Tibial artery (tissue), 4 donors: ENCODE measurements around the gene FHOD3.

ENCODE experiments used
- DNase-seq, 2 donors: peaks; one replicate each; pipeline ENCODE4 v3.0.0-alpha.2; 2019
- H3K27ac ChIP-seq, 2 donors: fragments of 200-600 bp; sonication (generic) in 1 of 2; 1 replicate in 1 of 2; 2 replicates in 1 of 2; pipeline ENCODE4 v1.5.1; 2018 to 2019; ENCODE audit warnings: mild to moderate bottlenecking in 1 of 2
- H3K27me3 ChIP-seq, 2 donors: fragments of 200-600 bp; sonication (generic) in 1 of 2; one replicate each; pipeline versions ENCODE4 v1.5.1 to v1.6.0; 2016 to 2019
- H3K36me3 ChIP-seq, 3 donors: fragments of 200-600 bp; sonication (generic) in 2 of 3; one replicate each; pipeline ENCODE4 v1.5.1; 2016 to 2019; ENCODE audit warnings: mild to moderate bottlenecking in 2 of 3
- H3K4me1 ChIP-seq, 4 donors: fragments of 200-600 bp; sonication (generic) in 2 of 4; 1 replicate in 3 of 4; 2 replicates in 1 of 4; pipeline ENCODE4 v1.5.1; 2016 to 2019
- H3K4me3 ChIP-seq, 2 donors: fragments of 200-600 bp; sonication (generic) in 1 of 2; 1 replicate in 1 of 2; 2 replicates in 1 of 2; pipeline ENCODE4 v1.5.1; 2018 to 2019; ENCODE audit warnings: mild to moderate bottlenecking in 2 of 2
- H3K9me3 ChIP-seq, 3 donors: fragments of 200-600 bp; sonication (generic) in 1 of 3; one replicate each; pipeline ENCODE4 v1.5.1; 2016 to 2019
- intact Hi-C: fragments of 100-400 bp; cut with DNase I; formaldehyde crosslinking; loops from one replicate; pipeline ENCODE4 v1.15.0; 2023; ENCODE audit warnings: low total_unique reads
- TF ChIP-seq, protein P1 (sequence below), 2 experiments: fragments of 200-600 bp in 1 of 2; fragments of 450-650 bp in 1 of 2; IDR thresholded peaks; one replicate each; pipeline ENCODE4 v1.5.1; 2017 to 2019; ENCODE audit warnings: antibody characterized with exemption in 2 of 2, mild to moderate bottlenecking in 1 of 2, moderate library complexity in 1 of 2

Gene FHOD3

DNA sequence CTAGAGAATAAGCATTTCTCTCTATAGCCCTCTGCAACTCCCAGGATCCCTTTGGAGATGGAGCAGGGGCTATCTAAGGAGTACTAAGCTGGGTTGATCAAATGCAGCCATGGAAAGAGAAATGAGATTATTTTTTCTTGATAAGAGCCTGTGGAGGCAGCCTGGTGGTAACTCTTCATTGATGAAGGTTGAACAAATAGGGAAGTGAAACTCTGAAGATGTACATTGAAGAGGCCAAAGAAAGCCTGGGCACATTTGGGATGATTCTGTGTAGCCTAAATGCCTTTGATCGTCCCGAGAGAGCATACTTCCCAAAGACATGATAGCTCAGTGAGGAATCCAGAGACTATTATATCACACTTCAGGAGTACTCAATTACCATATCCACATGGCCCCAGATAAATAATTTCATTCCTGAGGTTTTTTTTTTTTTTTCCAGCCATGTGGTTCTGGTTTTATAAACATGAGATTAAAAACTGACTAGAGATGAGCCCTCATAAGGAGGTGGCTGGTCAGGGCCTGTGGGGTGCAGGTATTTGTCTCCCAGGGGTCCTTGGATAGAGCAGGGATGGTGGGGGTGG lies 338.8 kb downstream of the FHOD3 start:
- TF ChIP-seq, protein P1, sequence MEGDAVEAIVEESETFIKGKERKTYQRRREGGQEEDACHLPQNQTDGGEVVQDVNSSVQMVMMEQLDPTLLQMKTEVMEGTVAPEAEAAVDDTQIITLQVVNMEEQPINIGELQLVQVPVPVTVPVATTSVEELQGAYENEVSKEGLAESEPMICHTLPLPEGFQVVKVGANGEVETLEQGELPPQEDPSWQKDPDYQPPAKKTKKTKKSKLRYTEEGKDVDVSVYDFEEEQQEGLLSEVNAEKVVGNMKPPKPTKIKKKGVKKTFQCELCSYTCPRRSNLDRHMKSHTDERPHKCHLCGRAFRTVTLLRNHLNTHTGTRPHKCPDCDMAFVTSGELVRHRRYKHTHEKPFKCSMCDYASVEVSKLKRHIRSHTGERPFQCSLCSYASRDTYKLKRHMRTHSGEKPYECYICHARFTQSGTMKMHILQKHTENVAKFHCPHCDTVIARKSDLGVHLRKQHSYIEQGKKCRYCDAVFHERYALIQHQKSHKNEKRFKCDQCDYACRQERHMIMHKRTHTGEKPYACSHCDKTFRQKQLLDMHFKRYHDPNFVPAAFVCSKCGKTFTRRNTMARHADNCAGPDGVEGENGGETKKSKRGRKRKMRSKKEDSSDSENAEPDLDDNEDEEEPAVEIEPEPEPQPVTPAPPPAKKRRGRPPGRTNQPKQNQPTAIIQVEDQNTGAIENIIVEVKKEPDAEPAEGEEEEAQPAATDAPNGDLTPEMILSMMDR (IDR thresholded peaks at IDR 0.05): no peak
- Histone ChIP-seq H3K27me3 (no peaks in the 10 kb centered on the region), H3K4me1 (peaks cover 0 to 5% (median 0%) of the 10 kb centered on the region in 4 donors), H3K4me3 (no peak overlapping the region), H3K27ac (no peak overlapping the region), H3K36me3 (no peaks in the 10 kb centered on the region), H3K9me3 (no peaks in the 10 kb centered on the region)
- no peak for DNase-seq
- intact Hi-C loops: no loop called here

DNA sequence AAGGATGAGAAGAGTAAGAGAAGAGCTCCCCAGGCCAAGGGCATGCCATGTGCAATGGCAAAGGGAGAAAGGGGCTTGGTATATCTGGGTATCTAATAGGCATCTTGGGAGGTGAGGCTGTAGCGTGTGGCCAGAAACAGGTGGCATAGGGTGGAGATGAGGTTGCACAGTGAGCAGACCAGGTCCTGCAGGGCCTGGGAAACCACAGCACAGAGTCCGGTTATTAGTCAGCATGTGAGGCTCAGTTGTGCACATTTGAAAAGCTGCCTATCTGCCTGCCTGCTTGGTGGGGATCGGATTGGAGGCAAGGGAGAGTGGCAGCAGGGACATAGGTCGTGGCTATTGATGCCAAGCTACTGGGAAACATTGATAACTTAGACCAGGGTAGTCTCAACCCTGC lies 340.7 kb downstream of the FHOD3 start:
- Histone ChIP-seq H3K4me1 (peaks cover 0 to 5% (median 0%) of the 10 kb centered on the region in 4 donors), H3K36me3 (no peaks in the 10 kb centered on the region), H3K4me3 (no peak overlapping the region), H3K27me3 (no peaks in the 10 kb centered on the region), H3K27ac (no peak overlapping the region), H3K9me3 (no peaks in the 10 kb centered on the region)
- no peak for DNase-seq
- intact Hi-C loops: no loop called here
- TF ChIP-seq, protein P1 (IDR thresholded peaks at IDR 0.05): no peak

DNA sequence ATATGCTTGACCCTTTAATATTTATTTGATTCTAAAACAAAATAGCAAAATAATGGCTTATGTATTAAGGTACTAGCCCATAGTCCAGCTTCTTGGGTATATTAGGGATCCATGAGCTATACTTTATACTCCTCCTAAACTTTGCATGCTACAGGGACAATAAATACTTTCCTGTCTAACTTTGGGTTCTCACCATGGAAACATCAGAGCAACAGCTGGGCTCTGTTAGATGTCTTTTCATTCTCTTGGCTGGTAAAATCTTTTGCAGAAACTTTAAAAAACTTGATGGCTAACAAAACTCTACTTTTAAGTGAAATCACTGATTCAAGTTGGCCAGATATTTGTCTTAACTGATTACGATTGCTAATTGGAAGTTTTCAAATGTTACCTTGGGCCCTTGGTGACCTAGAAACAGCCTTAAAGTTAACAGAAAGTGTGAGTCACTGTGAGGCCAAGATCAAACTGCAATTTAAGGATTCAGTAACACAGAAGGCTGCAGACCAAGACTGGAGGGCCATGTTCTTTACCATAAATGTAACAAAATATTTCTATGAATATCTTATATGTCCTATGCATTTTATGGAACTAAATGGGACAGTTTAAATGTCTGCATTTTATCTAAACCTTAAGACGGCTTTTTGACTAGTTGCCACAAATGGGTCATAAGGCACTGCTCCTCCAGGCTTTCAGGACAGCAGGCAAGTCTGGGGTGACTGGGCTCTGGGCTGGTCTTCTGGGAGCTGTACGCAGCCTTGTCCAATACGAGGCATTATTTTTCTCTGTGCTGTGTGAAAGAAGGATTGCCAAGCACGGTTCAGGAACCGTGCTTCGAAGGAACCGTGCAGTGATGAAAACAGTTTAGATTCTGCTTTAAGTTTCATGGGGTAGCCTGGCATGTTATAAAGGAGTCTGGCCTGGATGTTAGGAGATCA lies 342.8 kb downstream of the FHOD3 start:
- Histone ChIP-seq H3K4me3 (no peak overlapping the region), H3K9me3 (no peaks in the 10 kb centered on the region), H3K27me3 (no peaks in the 10 kb centered on the region), H3K27ac (no peak overlapping the region), H3K36me3 (no peaks in the 10 kb centered on the region), H3K4me1 (peaks cover 0 to 5% (median 0%) of the 10 kb centered on the region in 4 donors)
- intact Hi-C loops: no loop called here
- no peak for DNase-seq
- TF ChIP-seq, protein P1 (IDR thresholded peaks at IDR 0.05): no peak

DNA sequence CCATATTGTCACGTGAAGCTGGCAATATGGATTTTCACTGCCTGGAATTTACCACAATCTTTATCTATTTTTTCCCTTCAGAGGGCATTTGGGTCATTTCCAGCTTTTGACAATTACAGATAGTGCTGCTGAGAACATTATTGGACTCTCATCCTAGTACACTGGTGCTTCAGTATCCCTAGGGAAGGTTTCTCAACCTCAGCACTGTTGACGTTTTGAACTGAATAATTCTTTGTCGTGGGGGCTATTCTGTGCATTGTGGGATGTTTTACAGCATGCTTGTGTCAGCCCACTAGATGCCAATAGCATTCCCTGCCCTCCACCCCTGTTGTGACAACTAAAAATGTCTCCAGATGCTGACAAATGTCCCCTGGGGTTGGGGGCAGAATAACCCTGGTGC lies 345.5 kb downstream of the FHOD3 start:
- TF ChIP-seq, protein P1 (IDR thresholded peaks at IDR 0.05): no peak
- intact Hi-C loops: no loop called here
- no peak for DNase-seq
- H3K27me3 ChIP-seq: no peaks in the 10 kb centered on the region
- no peak overlapping the region for H3K27ac ChIP-seq
- no peaks in the 10 kb centered on the region for H3K9me3 ChIP-seq
- H3K4me1 ChIP-seq: no peaks in the 10 kb centered on the region
- no peaks in the 10 kb centered on the region for H3K36me3 ChIP-seq
- H3K4me3 ChIP-seq: no peak overlapping the region

DNA sequence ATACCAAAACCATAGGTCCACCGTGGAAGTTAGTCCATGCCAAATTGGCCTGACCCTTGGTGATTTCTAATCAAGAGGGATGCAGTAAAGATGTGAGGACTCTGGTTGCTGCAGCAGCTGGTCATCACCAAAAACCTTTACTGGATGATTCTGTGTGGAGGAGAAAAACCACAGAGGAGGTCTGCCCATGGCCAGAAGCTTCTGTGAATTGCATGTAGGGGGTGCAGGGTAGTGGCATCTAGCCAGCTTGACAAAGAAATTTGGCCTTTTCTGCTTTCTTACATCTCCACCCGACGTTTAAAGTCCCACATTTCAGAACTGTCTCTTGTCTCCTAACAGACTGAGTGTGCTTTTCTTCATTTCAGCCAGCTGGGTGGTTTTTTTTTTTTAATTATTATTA lies 351.3 kb downstream of the FHOD3 start:
- intact Hi-C loops: no loop called here
- TF ChIP-seq, protein P1 (IDR thresholded peaks at IDR 0.05): no peak
- no peak overlapping the region for H3K27ac ChIP-seq
- H3K36me3 ChIP-seq: no peaks in the 10 kb centered on the region
- H3K4me1 ChIP-seq: no peaks in the 10 kb centered on the region
- H3K27me3 ChIP-seq: no peaks in the 10 kb centered on the region
- no peak for DNase-seq
- H3K4me3 ChIP-seq: no peak overlapping the region
- H3K9me3 ChIP-seq: no peaks in the 10 kb centered on the region
